HK-2 (cell line): ENCODE data around the gene POLR3GL.
"Not testable (repeated sequence)": the region's sequence is repeated elsewhere in the genome, so short reads cannot be mapped to it uniquely, and the experiment has no call there.

ENCODE experiments used
- DNase-seq: peaks from one replicate; pipeline ENCODE4 v3.0.0-alpha.2; 2018; ENCODE audit not compliant: unreplicated experiment

The POLR3GL gene

GRCh38 chr1:145964328-145965118 is at the start of gene POLR3GL, which contains the start of gene ANKRD34A:
Gene POLR3GL, plus strand, starts transcription at chr1:145964690. Its CDS starts 10,176 bp downstream, at chr1:145974866.
Gene ANKRD34A, minus strand, starts transcription at chr1:145964575. Its CDS starts 2,816 bp downstream, at chr1:145961759.
- peak; percentile 94 for DNase-seq

GRCh38 chr1:145916745-145917144 is 47.7 kb upstream of the POLR3GL start:
- no peak for DNase-seq

GRCh38 chr1:145917595-145917994 is 46.9 kb upstream of the POLR3GL start:
- DNase-seq: no peak

- DNase-seq: peak; percentile 84
These were observed 46.1 kb upstream of the POLR3GL start, which contains the start of gene PEX11B for GRCh38 chr1:145918144-145918991. Gene PEX11B, minus strand, starts transcription at chr1:145918717. Its CDS starts 29 bp downstream, at chr1:145918688.

GRCh38 chr1:145918992-145919939 is 45.2 kb upstream of the POLR3GL start:
- DNase-seq: peak; percentile 73

- DNase-seq: not testable (repeated sequence)
These were observed 44.2 kb upstream of the POLR3GL start for GRCh38 chr1:145920297-145920696.

GRCh38 chr1:145922266-145922665 is 42.2 kb upstream of the POLR3GL start:
- DNase-seq: no peak

- no peak for DNase-seq
These were observed 37.8 kb upstream of the POLR3GL start for GRCh38 chr1:145926686-145927062.

GRCh38 chr1:145927063-145927886 is 37.2 kb upstream of the POLR3GL start, which contains the start of gene RBM8A:
Gene RBM8A, minus strand, starts transcription at chr1:145927484. Its CDS starts 58 bp downstream, at chr1:145927426.
- peak; percentile 93 for DNase-seq

GRCh38 chr1:145927916-145928643 is 36.4 kb upstream of the POLR3GL start:
- no peak for DNase-seq

- DNase-seq: not testable (repeated sequence)
These were observed 31.9 kb upstream of the POLR3GL start for GRCh38 chr1:145932522-145933009.

GRCh38 chr1:145935708-145936107 is 28.8 kb upstream of the POLR3GL start:
- no peak for DNase-seq

GRCh38 chr1:145936247-145936646 is 28.2 kb upstream of the POLR3GL start:
- no peak for DNase-seq

- no peak for DNase-seq
These were observed 27.1 kb upstream of the POLR3GL start for GRCh38 chr1:145937436-145937835.

GRCh38 chr1:145942405-145942804 is 22.1 kb upstream of the POLR3GL start:
- DNase-seq: no peak

- no peak for DNase-seq
These were observed 21.6 kb upstream of the POLR3GL start for GRCh38 chr1:145942871-145943270.

GRCh38 chr1:145944532-145944931 is 20.0 kb upstream of the POLR3GL start:
- no peak for DNase-seq

- no peak for DNase-seq
These were observed 18.0 kb upstream of the POLR3GL start for GRCh38 chr1:145946477-145946986.

GRCh38 chr1:145947551-145947950 is 16.9 kb upstream of the POLR3GL start:
- DNase-seq: no peak
